Measurements from ENCODE around the gene UGT1A5.
"Not testable (repeated sequence)": the region's sequence is repeated elsewhere in the genome, so short reads cannot be mapped to it uniquely, and the experiment has no call there.

UGT1A5 gene

GRCh38 chr2:233718552-233718951, 5.8 kb downstream of the UGT1A5 start, which contains the start of gene UGT1A4:
UGT1A4 (plus strand) TSS chr2:233718736; CDS start chr2:233718821, 85 bp downstream.
- H3K4me3 ChIP-seq (ENCODE audit: low read depth, low read length): no peak within 1 kb of the TSS
- no peak for TF ChIP-seq CTCF (IDR thresholded peaks at IDR 0.05; ENCODE audit: low read depth, low read length, missing control alignments)

GRCh38 chr2:233728723-233729301, 16.1 kb downstream of the UGT1A5 start, which contains the start of gene UGT1A3:
UGT1A3 (plus strand) TSS chr2:233729042; CDS start chr2:233729127, 85 bp downstream.
- no peak for TF ChIP-seq CTCF (IDR thresholded peaks at IDR 0.05; ENCODE audit: low read depth, low read length, missing control alignments)
- no peak within 1 kb of the TSS for H3K4me3 ChIP-seq (ENCODE audit: low read depth, low read length)
- DNase-seq (ENCODE audit: low read depth): no peak

More at GRCh38 chr2:233718552-233718951, 5.8 kb downstream of the UGT1A5 start, which contains the start of gene UGT1A4:
- DNase-seq (ENCODE audit: low read depth): no peak

GRCh38 chr2:233736868-233737653, 24.4 kb downstream of the UGT1A5 start:
- H3K4me3 ChIP-seq (ENCODE audit: low read depth, low read length); DNase-seq (ENCODE audit: low read depth): not testable (repeated sequence)

GRCh38 chr2:233740870-233741269, 28.2 kb downstream of the UGT1A5 start:
- no peak for TF ChIP-seq CTCF (IDR thresholded peaks at IDR 0.05; ENCODE audit: low read depth, low read length, missing control alignments)
- no peak for DNase-seq (ENCODE audit: low read depth)
- H3K4me3 ChIP-seq (ENCODE audit: low read depth, low read length): no peak overlapping the region

GRCh38 chr2:233743464-233744259, 31.0 kb downstream of the UGT1A5 start:
- H3K4me3 ChIP-seq (ENCODE audit: low read depth, low read length): no peak overlapping the region
- DNase-seq (ENCODE audit: low read depth): no peak
- TF ChIP-seq CTCF (IDR thresholded peaks at IDR 0.05; ENCODE audit: low read depth, low read length, missing control alignments): no peak

- no peak for TF ChIP-seq CTCF (IDR thresholded peaks at IDR 0.05; ENCODE audit: low read depth, low read length, missing control alignments)
- H3K4me3 ChIP-seq (ENCODE audit: low read depth, low read length): no peak overlapping the region
- no peak for DNase-seq (ENCODE audit: low read depth)
Measured at GRCh38 chr2:233745073-233745755, 32.5 kb downstream of the UGT1A5 start.

GRCh38 chr2:233745838-233746237, 33.1 kb downstream of the UGT1A5 start:
- not testable (repeated sequence) for DNase-seq (ENCODE audit: low read depth); H3K4me3 ChIP-seq (ENCODE audit: low read depth, low read length)

All from GM12864 (cell line).